ENCODE measurements around the gene ACER3.
A peak's percentile ranks its signal among the peaks of the same experiment; 100 is the strongest.
"Not testable (repeated sequence)": the region's sequence is repeated elsewhere in the genome, so short reads cannot be mapped to it uniquely, and the experiment has no call there.

The ACER3 gene

GRCh38 chr11:77044356-77044755, 183.6 kb downstream of the ACER3 start:
- no peak overlapping the region for H3K27ac Mint-ChIP-seq
- H3K27me3 Mint-ChIP-seq, result peaks cover 35% of the 10 kb centered on the region
- ATAC-seq (ENCODE audit: low read depth) (no peak), DNase-seq (ENCODE audit: low spot score in 2 of 2) (no peak)
- H3K4me1 Mint-ChIP-seq, result peaks cover 3% of the 10 kb centered on the region
- H3K9me3 Mint-ChIP-seq, result no peaks in the 10 kb centered on the region
- H3K4me3 Mint-ChIP-seq, result no peak overlapping the region
- peaks cover 1% of the 10 kb centered on the region for H3K36me3 Mint-ChIP-seq

- Mint-ChIP-seq H3K4me3 (no peak overlapping the region), H3K4me1 (peaks cover 3% of the 10 kb centered on the region), H3K27ac (no peak overlapping the region), H3K27me3 (peaks cover 35% of the 10 kb centered on the region), H3K36me3 (peaks cover 1% of the 10 kb centered on the region), H3K9me3 (no peaks in the 10 kb centered on the region)
- DNase-seq (ENCODE audit: low spot score in 2 of 2) (no peak), ATAC-seq (ENCODE audit: low read depth) (no peak)
These were observed 184.2 kb downstream of the ACER3 start for GRCh38 chr11:77044886-77045285.

- Mint-ChIP-seq H3K4me1 (peaks cover 3% of the 10 kb centered on the region), H3K9me3 (no peaks in the 10 kb centered on the region), H3K27me3 (peaks cover 28% of the 10 kb centered on the region), H3K36me3 (no peaks in the 10 kb centered on the region), H3K4me3 (no peak overlapping the region), H3K27ac (no peak overlapping the region)
- DNase-seq (ENCODE audit: low spot score in 2 of 2) (peak; percentile 30 to 43), ATAC-seq (ENCODE audit: low read depth) (peak; percentile 46)
These were observed 185.4 kb downstream of the ACER3 start for GRCh38 chr11:77046060-77046501.

DNA sequence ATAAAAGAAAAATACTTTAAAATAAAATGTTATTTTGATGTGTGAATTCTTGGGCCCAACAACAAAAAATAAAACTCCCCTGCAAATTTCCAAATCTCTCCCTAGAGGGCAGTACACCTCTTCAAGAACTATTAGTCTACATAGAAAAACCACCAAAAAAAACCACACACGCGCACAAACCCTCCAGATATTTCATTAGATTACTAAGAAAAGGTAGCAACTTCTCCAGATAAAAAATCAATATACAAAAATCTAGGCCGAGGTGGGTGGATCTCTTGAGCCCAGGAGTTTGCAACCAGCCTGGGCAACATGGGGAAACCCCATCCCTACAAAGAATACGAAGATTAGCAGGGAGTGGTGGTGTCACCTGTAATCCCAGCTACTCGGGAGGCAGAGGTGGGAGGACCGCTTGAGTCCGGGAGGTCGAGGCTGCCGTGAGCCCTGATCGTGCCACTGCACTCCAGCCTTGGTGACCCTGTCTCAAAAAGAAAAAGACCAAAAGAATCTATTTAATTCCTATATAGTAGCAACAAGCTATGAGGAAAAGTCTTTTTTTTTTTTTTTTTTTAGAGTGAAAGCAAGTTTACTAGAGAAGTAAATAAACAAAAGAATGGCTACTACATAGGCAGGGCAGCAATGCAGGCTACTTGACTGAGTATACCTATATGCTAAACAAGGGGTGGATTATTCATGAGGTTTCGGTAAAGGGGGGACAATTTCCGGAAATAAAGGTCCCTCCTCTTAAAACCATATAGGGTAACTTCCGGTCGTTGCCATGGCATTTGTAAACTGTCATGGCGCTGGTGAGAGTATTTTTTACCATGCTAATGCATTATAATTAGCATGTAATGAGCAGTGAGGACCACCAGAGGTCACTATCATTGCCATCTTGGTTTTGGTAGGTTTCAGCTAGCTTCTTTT, 186.5 kb downstream of the ACER3 start:
- peaks cover 3% of the 10 kb centered on the region for H3K4me1 Mint-ChIP-seq
- peaks cover 24% of the 10 kb centered on the region for H3K27me3 Mint-ChIP-seq
- DNase-seq (ENCODE audit: low spot score in 2 of 2) (peak; percentile 66 to 88), ATAC-seq (ENCODE audit: low read depth) (peak; percentile 89)
- peak overlapping the region; percentile 60 for H3K4me3 Mint-ChIP-seq
- H3K9me3 Mint-ChIP-seq, result no peaks in the 10 kb centered on the region
- peak overlapping the region; percentile 38 for H3K27ac Mint-ChIP-seq
- no peaks in the 10 kb centered on the region for H3K36me3 Mint-ChIP-seq

GRCh38 chr11:77047928-77048446, 187.3 kb downstream of the ACER3 start:
- not testable (repeated sequence) for H3K36me3 Mint-ChIP-seq

GRCh38 chr11:77049026-77049425, 188.3 kb downstream of the ACER3 start:
- no peaks in the 10 kb centered on the region for H3K36me3 Mint-ChIP-seq
- no peak overlapping the region for H3K27ac Mint-ChIP-seq
- no peaks in the 10 kb centered on the region for H3K9me3 Mint-ChIP-seq
- H3K4me1 Mint-ChIP-seq, result peaks cover 3% of the 10 kb centered on the region
- no peak for ATAC-seq (ENCODE audit: low read depth)
- no peak for DNase-seq (ENCODE audit: low spot score in 2 of 2)
- H3K27me3 Mint-ChIP-seq, result peaks cover 17% of the 10 kb centered on the region
- H3K4me3 Mint-ChIP-seq, result no peak overlapping the region

More at GRCh38 chr11:77047928-77048446, 187.3 kb downstream of the ACER3 start:
- peaks cover 22% of the 10 kb centered on the region for H3K27me3 Mint-ChIP-seq
- ATAC-seq (ENCODE audit: low read depth); H3K9me3 Mint-ChIP-seq; H3K27ac Mint-ChIP-seq; H3K4me1 Mint-ChIP-seq; H3K4me3 Mint-ChIP-seq; DNase-seq (ENCODE audit: low spot score in 2 of 2): not testable (repeated sequence)

- H3K27me3 Mint-ChIP-seq, result peaks cover 11% of the 10 kb centered on the region
- no peak overlapping the region for H3K27ac Mint-ChIP-seq
- no peak for DNase-seq (ENCODE audit: low spot score in 2 of 2)
- no peak for ATAC-seq (ENCODE audit: low read depth)
- no peak overlapping the region for H3K4me3 Mint-ChIP-seq
- peaks cover 5% of the 10 kb centered on the region for H3K36me3 Mint-ChIP-seq
- H3K9me3 Mint-ChIP-seq, result peaks cover 3% of the 10 kb centered on the region
- H3K4me1 Mint-ChIP-seq, result no peaks in the 10 kb centered on the region
These were observed 190.8 kb downstream of the ACER3 start for GRCh38 chr11:77051511-77051910.

GRCh38 chr11:77052518-77052917, 191.8 kb downstream of the ACER3 start:
- H3K36me3 Mint-ChIP-seq, result peaks cover 5% of the 10 kb centered on the region
- no peak overlapping the region for H3K27ac Mint-ChIP-seq
- peaks cover 11% of the 10 kb centered on the region for H3K27me3 Mint-ChIP-seq
- no peak for DNase-seq (ENCODE audit: low spot score in 2 of 2)
- no peak for ATAC-seq (ENCODE audit: low read depth)
- no peak overlapping the region for H3K4me3 Mint-ChIP-seq
- H3K9me3 Mint-ChIP-seq, result peaks cover 5% of the 10 kb centered on the region
- H3K4me1 Mint-ChIP-seq, result no peaks in the 10 kb centered on the region

DNA sequence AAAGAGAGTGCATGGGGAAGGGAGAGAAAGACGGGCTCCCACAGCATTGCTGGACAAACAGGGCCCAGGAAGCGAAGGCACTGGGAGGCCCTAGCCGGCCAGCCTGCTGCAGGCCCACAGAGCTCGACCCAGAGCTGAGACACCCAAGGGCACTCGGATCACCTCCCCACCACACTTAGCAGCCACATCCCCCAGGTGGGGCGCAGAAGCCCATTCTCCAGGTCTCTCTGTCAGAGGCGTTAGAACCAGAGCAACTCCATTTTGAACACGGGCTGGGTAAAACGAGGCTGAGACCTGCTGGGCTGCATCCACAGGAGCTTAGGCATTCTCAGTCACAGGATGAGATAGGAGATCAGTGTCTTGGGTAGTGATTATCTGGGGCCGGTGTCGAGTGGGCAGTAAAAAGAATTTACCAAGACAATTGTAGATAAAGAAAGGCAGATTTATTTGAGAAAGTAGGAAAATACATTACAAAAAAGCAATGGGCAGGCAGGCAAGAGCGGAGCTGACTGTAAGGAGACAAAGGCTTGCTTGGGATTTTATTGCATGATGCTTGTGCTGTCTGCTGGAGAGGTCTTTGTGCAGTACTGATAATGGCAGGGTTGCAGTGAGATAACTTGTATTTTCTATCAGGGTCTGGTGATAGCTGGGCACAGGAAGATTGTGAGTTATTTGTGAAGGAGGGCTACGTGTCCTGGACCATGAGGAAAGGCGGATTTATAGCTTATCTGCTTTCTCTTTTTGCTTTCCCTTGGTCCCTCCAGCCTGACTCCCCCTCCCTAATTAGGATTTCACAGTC, 192.7 kb downstream of the ACER3 start:
- peaks cover 5% of the 10 kb centered on the region for H3K36me3 Mint-ChIP-seq
- peaks cover 11% of the 10 kb centered on the region for H3K27me3 Mint-ChIP-seq
- no peak overlapping the region for H3K4me3 Mint-ChIP-seq
- DNase-seq (ENCODE audit: low spot score in 2 of 2) (no peak), ATAC-seq (ENCODE audit: low read depth) (no peak)
- H3K9me3 Mint-ChIP-seq, result peaks cover 5% of the 10 kb centered on the region
- no peaks in the 10 kb centered on the region for H3K4me1 Mint-ChIP-seq
- H3K27ac Mint-ChIP-seq, result no peak overlapping the region

GRCh38 chr11:77054084-77054483, 193.4 kb downstream of the ACER3 start:
- DNase-seq (ENCODE audit: low spot score in 2 of 2), result no peak
- H3K9me3 Mint-ChIP-seq, result peaks cover 5% of the 10 kb centered on the region
- no peak overlapping the region for H3K4me3 Mint-ChIP-seq
- H3K27ac Mint-ChIP-seq, result no peak overlapping the region
- peaks cover 5% of the 10 kb centered on the region for H3K36me3 Mint-ChIP-seq
- H3K4me1 Mint-ChIP-seq, result no peaks in the 10 kb centered on the region
- H3K27me3 Mint-ChIP-seq, result peaks cover 10% of the 10 kb centered on the region
- ATAC-seq (ENCODE audit: low read depth), result no peak

- peaks cover 5% of the 10 kb centered on the region for H3K9me3 Mint-ChIP-seq
- ATAC-seq (ENCODE audit: low read depth) (no peak), DNase-seq (ENCODE audit: low spot score in 2 of 2) (no peak)
- no peaks in the 10 kb centered on the region for H3K4me1 Mint-ChIP-seq
- peaks cover 5% of the 10 kb centered on the region for H3K36me3 Mint-ChIP-seq
- no peak overlapping the region for H3K27ac Mint-ChIP-seq
- H3K27me3 Mint-ChIP-seq, result peaks cover 9% of the 10 kb centered on the region
- no peak overlapping the region for H3K4me3 Mint-ChIP-seq
These were observed 194.4 kb downstream of the ACER3 start for GRCh38 chr11:77055101-77055561.

DNA sequence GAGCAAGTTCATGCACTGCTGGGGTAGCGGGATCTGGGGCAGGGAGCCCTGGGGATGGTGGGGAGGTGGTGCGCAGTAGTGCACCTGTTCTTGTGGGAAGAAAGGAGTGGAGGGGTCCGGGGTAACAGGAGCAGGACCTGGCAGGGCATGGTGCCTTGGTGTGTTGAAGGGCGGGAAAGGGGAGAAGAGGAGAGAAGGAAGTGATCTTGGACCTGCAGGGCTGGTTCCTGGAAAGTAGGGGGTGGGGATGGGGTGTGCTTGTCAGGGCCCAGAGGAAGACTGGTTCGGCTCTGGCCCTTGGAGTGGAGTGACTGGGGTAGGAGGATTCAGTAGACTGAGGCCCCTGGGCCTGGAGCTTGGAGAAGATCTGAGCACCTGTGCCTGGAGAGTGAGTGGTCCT, 195.2 kb downstream of the ACER3 start:
- Mint-ChIP-seq H3K4me1 (no peaks in the 10 kb centered on the region), H3K27ac (no peak overlapping the region), H3K9me3 (peaks cover 7% of the 10 kb centered on the region), H3K4me3 (no peak overlapping the region), H3K27me3 (peaks cover 11% of the 10 kb centered on the region), H3K36me3 (peaks cover 5% of the 10 kb centered on the region)
- DNase-seq (ENCODE audit: low spot score in 2 of 2), result no peak
- ATAC-seq (ENCODE audit: low read depth), result no peak

DNA sequence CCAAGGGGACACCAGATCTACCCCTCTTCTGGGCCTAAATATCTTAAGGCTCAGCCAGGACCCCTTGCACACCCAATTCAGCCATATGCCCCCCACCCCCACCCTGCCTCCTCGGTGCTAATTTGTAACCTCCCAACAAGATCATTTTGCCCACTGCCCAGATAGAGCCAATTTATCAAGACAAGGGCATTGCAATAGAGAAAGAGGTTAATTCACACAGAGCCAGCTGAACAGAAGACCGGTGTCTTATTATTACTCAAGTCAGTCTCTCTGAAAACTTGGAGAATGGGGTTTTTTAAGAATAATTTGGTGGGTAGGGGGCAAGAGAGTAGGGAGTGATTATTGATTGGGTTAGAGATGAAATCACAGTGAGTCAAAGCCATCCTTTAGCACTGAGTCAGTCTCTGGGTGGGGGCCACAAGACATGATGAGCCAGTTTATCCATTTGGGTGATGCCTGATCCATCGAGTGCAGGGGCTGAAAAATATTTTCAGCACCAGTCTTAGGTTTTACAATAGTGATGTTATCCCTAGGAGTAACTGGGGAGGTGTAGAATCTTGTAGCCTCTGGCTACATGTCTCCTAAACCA, 196.2 kb downstream of the ACER3 start:
- H3K4me3 Mint-ChIP-seq, result no peak overlapping the region
- H3K27me3 Mint-ChIP-seq, result peaks cover 11% of the 10 kb centered on the region
- H3K27ac Mint-ChIP-seq, result no peak overlapping the region
- H3K9me3 Mint-ChIP-seq, result peaks cover 7% of the 10 kb centered on the region
- DNase-seq (ENCODE audit: low spot score in 2 of 2) (no peak), ATAC-seq (ENCODE audit: low read depth) (no peak)
- peaks cover 5% of the 10 kb centered on the region for H3K36me3 Mint-ChIP-seq
- H3K4me1 Mint-ChIP-seq, result no peaks in the 10 kb centered on the region

Data from memory B cell (primary cell).